HepG2 (cell line): ENCODE results near the gene GOLGA7B. TPM values are rescaled to one million over a fixed set of nuclear protein-coding genes. Genes with fewer than 3 reads are reported as not detected.
A peak's percentile ranks its signal among the peaks of the same experiment; 100 is the strongest.

Experiments
- ATAC-seq: fragments of 200-7000 bp; cut with Tn5 transposase; 3 replicates; pipeline ENCODE4 v1.9.1; 2020; ENCODE audit warnings: mild to moderate bottlenecking, moderate library complexity
- BruUV-seq: library from RNA; stranded (reverse); fragments of 400-500 nt; replicated peaks from 2 replicates; lab custom pipeline; 2021; lab: Mats Ljungman, UMichigan
- CTCF ChIA-PET: fragments of 300-600 bp; formaldehyde crosslinking; extraction: SDS; loops from one replicate; lab custom pipeline; 2021; ENCODE audit warnings: low total read pairs, inconsistent platforms, low intra/inter-chr PET ratio; lab: Yijun Ruan, JAX
- POLR2A ChIA-PET: fragments of 350-600 bp; sonication (Branson Sonifier 250); formaldehyde crosslinking; loops from one replicate; lab custom pipeline; 2020; ENCODE audit warnings: antibody characterized with exemption, inconsistent platforms; lab: Yijun Ruan, JAX
- DNase-seq: peaks from one replicate; pipeline ENCODE4 v3.0.0-alpha.2; 2015; ENCODE audit warnings: low spot score
- FAIRE-seq: peaks from 3 replicates; lab custom pipeline; 2011; peaks lifted over from hg19 to GRCh38; lab: Jason Lieb, UNC
- H2AFZ ChIP-seq: one replicate; pipeline ENCODE4 v1.6.1; 2011; ENCODE audit warnings: low read length, inconsistent platforms
- H3K27ac ChIP-seq: fragments of 300-600 bp; 3 replicates; pipeline ENCODE4 v1.8.0; 2011; ENCODE audit warnings: mixed run types, mild to moderate bottlenecking, mixed read lengths, low read length, inconsistent platforms; ENCODE audit not compliant: insufficient read depth; ENCODE audit errors: extremely low read length
- H3K27me3 ChIP-seq, 2 experiments: fragments of 200-600 bp in 1 of 2; 2 replicates in 1 of 2; 3 replicates in 1 of 2; pipeline versions ENCODE4 v1.6.0 to v1.8.0; 2011; ENCODE audit warnings: low read length in 2 of 2, mild to moderate bottlenecking in 2 of 2, moderate library complexity in 2 of 2, inconsistent platforms in 1 of 2; ENCODE audit not compliant: insufficient read depth in 2 of 2, control insufficient read depth in 1 of 2
- H3K36me3 ChIP-seq, 2 experiments: fragments of 200-600 bp in 1 of 2; replicated peaks in 1 of 2; 2 replicates in 1 of 2; 3 replicates in 1 of 2; pipeline versions ENCODE4 v1.5.1 to v1.8.0; 2011; ENCODE audit warnings: low read length in 2 of 2, inconsistent platforms in 1 of 2; ENCODE audit not compliant: insufficient read depth in 2 of 2, control insufficient read depth in 1 of 2
- H3K4me1 ChIP-seq: 2 replicates; pipeline ENCODE4 v1.5.1; 2012; ENCODE audit warnings: low read length, inconsistent platforms; ENCODE audit not compliant: insufficient read depth
- H3K4me2 ChIP-seq: 2 replicates; pipeline ENCODE4 v1.6.0; 2011; ENCODE audit warnings: low read depth, low read length, inconsistent platforms
- H3K4me3 ChIP-seq, 3 experiments: fragments of 200-600 bp in 1 of 3; sonication (generic), shearing (Covaris generic) in 1 of 3; replicated peaks in 1 of 3; 2 replicates each; pipeline ENCODE4 v1.5.1; 2011 to 2016; ENCODE audit warnings: low read length in 3 of 3, inconsistent platforms in 2 of 3, low read depth in 2 of 3, mild to moderate bottlenecking in 2 of 3, control low read depth in 1 of 3, mixed read lengths in 1 of 3; ENCODE audit not compliant: insufficient read depth in 1 of 3
- H3K79me2 ChIP-seq: one replicate; pipeline ENCODE4 v1.6.1; 2011; ENCODE audit warnings: low read length, inconsistent platforms; ENCODE audit not compliant: insufficient read depth
- H3K9ac ChIP-seq: 2 replicates; pipeline ENCODE4 v1.6.0; 2011; ENCODE audit warnings: mild to moderate bottlenecking, low read depth, low read length, inconsistent platforms; ENCODE audit not compliant: insufficient read depth
- H3K9me3 ChIP-seq: 2 replicates; pipeline ENCODE4 v1.5.1; 2012; ENCODE audit warnings: mild to moderate bottlenecking, low read length
- H4K20me1 ChIP-seq: 2 replicates; pipeline ENCODE4 v1.6.0; 2011; ENCODE audit warnings: inconsistent platforms, mild to moderate bottlenecking, low read length, moderate library complexity; ENCODE audit not compliant: insufficient read depth
- HNRNPK ChIP-seq: fragments of 200-400 bp; formaldehyde crosslinking; IDR thresholded peaks from 2 replicates; pipeline ENCODE4 v1.6.1; 2018; ENCODE audit warnings: low read length, low read depth, moderate library complexity, mild to moderate bottlenecking; ENCODE audit not compliant: poor library complexity, severe bottlenecking
- SKI ChIP-seq: fragments of 450-650 bp; IDR thresholded peaks from one replicate; pipeline ENCODE4 v1.6.1; 2018; ENCODE audit warnings: mild to moderate bottlenecking; ENCODE audit not compliant: partially characterized antibody
- ZFP62 ChIP-seq: sonication (generic); formaldehyde crosslinking; IDR thresholded peaks from 2 replicates; pipeline ENCODE4 v1.4.0; 2020; ENCODE audit warnings: missing genetic modification reagents
- ZMYM2 ChIP-seq: sonication (generic); formaldehyde crosslinking; IDR thresholded peaks from 2 replicates; pipeline ENCODE4 v1.8.0; 2022; ENCODE audit warnings: mild to moderate bottlenecking, missing genetic modification reagents
- ZNF768 ChIP-seq: sonication (generic); formaldehyde crosslinking; IDR thresholded peaks from 2 replicates; pipeline ENCODE4 v1.4.0; 2020; ENCODE audit warnings: missing genetic modification reagents
- WGBS: methylation state at CpG from one replicate; pipeline ENCODE4 v1.1.6; 2017; ENCODE audit warnings: low lambda C conversion rate; 5-methylcytosine and 5-hydroxymethylcytosine counted together
- in situ Hi-C: cut with HindIII; loops from 2 replicates; pipeline ENCODE4 v1.10.0; 2017; ENCODE audit warnings: low pct_unique_long_range_greater_than_20kb; ENCODE audit not compliant: extremely low pct_ligation_motif_present
- intact Hi-C: fragments of 100-400 bp; cut with micrococcal nuclease; formaldehyde crosslinking; loops from one replicate; pipeline ENCODE4 v1.10.0; 2022; ENCODE audit not compliant: unreplicated experiment
- polyA plus RNA-seq, 8 experiments: library from polyadenylated mRNA; depleted of rRNA in 3 of 8; stranded (reverse) in 7 of 8; unstranded in 1 of 8; fragments of >200 nt; fragmentation: Illumina TruSeq in 4 of 8; extraction: Trizol in 4 of 8; gene quantifications; 2 replicates each; pipeline versions ENCODE4 v1.2.1 to v1.2.3, GENCODE V29; 2011 to 2016; ENCODE audit warnings: low read depth in 4 of 8, missing spikeins in 1 of 8, mixed read lengths in 1 of 8; ENCODE audit not compliant: insufficient read depth in 1 of 8
- total RNA-seq, 5 experiments: library from RNA; depleted of rRNA; stranded (reverse); fragments of >200 nt; fragmentation: Illumina TruSeq; extraction: Trizol; gene quantifications; 2 replicates each; pipeline ENCODE4 v1.2.3, GENCODE V29; 2016; ENCODE audit warnings: low read depth in 1 of 5

Gene GOLGA7B
- total and polyA plus RNA-seq, 2 of the 13 experiments (the other 11 are each of a cell fraction or from before 2014, with no cell fraction given): not detected

DNA sequence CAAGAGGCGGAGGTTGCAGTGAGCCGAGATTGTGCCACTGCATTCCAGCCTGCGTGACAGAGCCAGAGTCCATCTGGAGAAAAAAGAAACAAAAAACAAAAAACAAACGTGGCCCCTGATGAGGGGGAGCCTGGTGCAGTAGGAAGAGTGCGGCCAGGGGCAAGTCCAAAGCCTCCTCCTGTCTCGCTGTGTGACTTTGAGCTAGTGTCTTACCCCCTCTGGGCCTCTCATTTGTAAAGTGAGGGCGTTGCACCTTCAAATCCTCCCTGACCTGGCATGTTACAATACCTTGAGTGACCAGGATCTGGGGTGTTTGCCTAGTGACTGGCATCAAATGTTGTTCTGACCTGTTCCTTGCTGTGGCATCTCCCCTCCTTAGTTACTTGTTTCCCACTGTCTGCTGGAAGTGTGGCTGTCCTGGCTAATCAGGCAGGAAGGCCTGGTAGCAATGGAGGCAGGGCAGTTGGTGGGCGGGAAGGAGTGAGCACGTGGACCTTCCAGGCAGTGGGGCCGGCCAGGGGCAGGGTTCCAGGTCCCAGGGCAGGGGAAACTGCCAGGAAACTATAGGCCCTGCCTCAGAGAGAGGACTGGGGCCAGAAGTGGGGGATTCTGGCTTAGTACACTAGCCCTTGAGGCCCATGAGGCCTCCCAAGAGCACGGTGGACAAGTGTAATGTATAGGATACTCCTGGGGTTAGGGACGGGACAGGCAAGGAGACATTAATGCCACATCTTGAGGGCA, 24.5 kb upstream of the GOLGA7B start:
- intact Hi-C loops: no loop called here
- no peaks in the 10 kb centered on the region for H3K79me2 ChIP-seq
- POLR2A ChIA-PET: no interaction called here
- H3K9me3 ChIP-seq: no peaks in the 10 kb centered on the region
- ATAC-seq: no peak
- H3K27ac ChIP-seq: no peak overlapping the region
- 24% methylated on average over 12 of the region's 12 CpGs for WGBS
- DNase-seq: no peak
- CTCF ChIA-PET: no interaction called here
- H2AFZ ChIP-seq: no peak overlapping the region
- no peak for FAIRE-seq
- no peak overlapping the region for H3K9ac ChIP-seq
- H4K20me1 ChIP-seq: no peaks in the 10 kb centered on the region
- no peaks in the 10 kb centered on the region for H3K4me1 ChIP-seq
- in situ Hi-C loops: no loop called here
- H3K36me3 ChIP-seq: no peaks in the 10 kb centered on the region
- no TSS peak for BruUV-seq
- H3K27me3 ChIP-seq: peaks cover 2 to 33% of the 10 kb centered on the region in 2 experiments; a peak in 4 of 5 replicates
- TF ChIP-seq ZNF768 (CRISPR knock-in tag): peak; percentile 84
- TF ChIP-seq SKI: no peak
- TF ChIP-seq, all 625 proteins: peak for 1
- Histone ChIP-seq H3K4me3 (no peak overlapping the region), H3K4me2 (no peak overlapping the region)

DNA sequence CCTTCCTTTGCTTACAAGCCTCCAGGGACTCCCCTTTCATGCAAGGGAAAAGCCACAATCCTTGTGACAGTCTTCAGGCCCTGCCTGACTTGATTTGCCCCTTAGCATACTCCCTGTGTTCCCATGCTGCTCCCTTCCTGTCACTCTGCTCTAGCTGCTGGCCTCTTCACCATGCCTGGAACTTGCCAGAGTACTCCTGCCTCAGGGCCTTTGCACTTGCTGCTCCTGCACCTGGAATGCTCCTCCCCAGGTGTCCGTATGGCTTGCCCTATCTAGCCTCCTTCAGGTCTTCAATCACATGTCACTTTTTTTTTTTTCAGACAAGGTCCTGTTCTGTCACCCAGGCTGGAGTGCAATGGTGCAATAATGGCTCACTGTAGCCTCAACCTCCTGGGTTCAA, 22.8 kb upstream of the GOLGA7B start:
- POLR2A ChIA-PET: no interaction called here
- CTCF ChIA-PET: no interaction called here

More for the DNA sequence above, 22.8 kb upstream of the GOLGA7B start:
- H3K4me3 ChIP-seq: no peak overlapping the region
- intact Hi-C loops: no loop called here
- WGBS: 0% methylated on average over 1 of the region's 1 CpG
- TF ChIP-seq ZMYM2 (CRISPR knock-in tag) (no peak), ZFP62 (CRISPR knock-in tag) (no peak), HNRNPK (no peak)
- H3K9me3 ChIP-seq: no peaks in the 10 kb centered on the region
- no peaks in the 10 kb centered on the region for H3K79me2 ChIP-seq
- ATAC-seq (no peak), FAIRE-seq (no peak), DNase-seq (no peak)
- no peak overlapping the region for H2AFZ ChIP-seq
- no peak overlapping the region for H3K9ac ChIP-seq
- H3K4me2 ChIP-seq: no peak overlapping the region
- in situ Hi-C loops: no loop called here
- H4K20me1 ChIP-seq: no peaks in the 10 kb centered on the region
- no peaks in the 10 kb centered on the region for H3K36me3 ChIP-seq
- peaks cover under 1 to 27% of the 10 kb centered on the region in 2 experiments; a peak in 4 of 5 replicates for H3K27me3 ChIP-seq
- no peaks in the 10 kb centered on the region for H3K4me1 ChIP-seq
- no TSS peak for BruUV-seq
- no peak overlapping the region for H3K27ac ChIP-seq
